EL (cell line): ENCODE measurements around the gene ZBTB7C.

Experiments
- DNase-seq: peaks from one replicate; pipeline ENCODE4 v3.0.0-alpha.2; 2016

ZBTB7C gene

DNA sequence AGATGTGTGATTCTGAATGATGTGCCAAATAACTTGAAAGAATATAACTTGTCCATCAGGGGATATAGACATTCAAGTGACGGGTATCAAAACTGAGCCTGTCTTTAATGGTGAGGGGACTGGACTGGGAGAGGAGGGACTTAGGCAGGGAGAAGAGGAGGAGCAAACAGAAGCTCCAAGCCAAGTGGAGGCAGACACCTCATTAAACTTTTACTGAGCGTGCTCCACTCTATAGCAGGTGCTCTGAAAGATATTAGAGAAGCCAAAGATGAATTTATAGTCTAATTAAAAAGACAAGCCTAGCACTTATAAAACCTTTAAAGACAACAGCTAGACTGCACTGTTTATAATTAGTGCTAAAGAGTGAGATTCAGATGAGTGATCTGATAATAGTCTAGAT lies 431.0 kb downstream of the ZBTB7C start:
- DNase-seq: no peak
